GM12864 (cell line): Measurements from ENCODE around the gene ANKS3.

Experiments
- DNase-seq: peaks from one replicate; pipeline ENCODE4 v3.0.0-alpha.2; 2011; ENCODE audit warnings: low read depth
- H3K4me3 ChIP-seq: 2 replicates; pipeline ENCODE4 v1.5.1; 2011; ENCODE audit warnings: mild to moderate bottlenecking, low read depth, low read length, control low read depth
- TF ChIP-seq, protein P1 (sequence below): IDR thresholded peaks from 2 replicates; pipeline ENCODE4 v1.5.1; 2011; ENCODE audit warnings: low read depth, mild to moderate bottlenecking, moderate library complexity, low read length, control low read depth, inconsistent platforms; ENCODE audit errors: missing control alignments

The ANKS3 gene

DNA sequence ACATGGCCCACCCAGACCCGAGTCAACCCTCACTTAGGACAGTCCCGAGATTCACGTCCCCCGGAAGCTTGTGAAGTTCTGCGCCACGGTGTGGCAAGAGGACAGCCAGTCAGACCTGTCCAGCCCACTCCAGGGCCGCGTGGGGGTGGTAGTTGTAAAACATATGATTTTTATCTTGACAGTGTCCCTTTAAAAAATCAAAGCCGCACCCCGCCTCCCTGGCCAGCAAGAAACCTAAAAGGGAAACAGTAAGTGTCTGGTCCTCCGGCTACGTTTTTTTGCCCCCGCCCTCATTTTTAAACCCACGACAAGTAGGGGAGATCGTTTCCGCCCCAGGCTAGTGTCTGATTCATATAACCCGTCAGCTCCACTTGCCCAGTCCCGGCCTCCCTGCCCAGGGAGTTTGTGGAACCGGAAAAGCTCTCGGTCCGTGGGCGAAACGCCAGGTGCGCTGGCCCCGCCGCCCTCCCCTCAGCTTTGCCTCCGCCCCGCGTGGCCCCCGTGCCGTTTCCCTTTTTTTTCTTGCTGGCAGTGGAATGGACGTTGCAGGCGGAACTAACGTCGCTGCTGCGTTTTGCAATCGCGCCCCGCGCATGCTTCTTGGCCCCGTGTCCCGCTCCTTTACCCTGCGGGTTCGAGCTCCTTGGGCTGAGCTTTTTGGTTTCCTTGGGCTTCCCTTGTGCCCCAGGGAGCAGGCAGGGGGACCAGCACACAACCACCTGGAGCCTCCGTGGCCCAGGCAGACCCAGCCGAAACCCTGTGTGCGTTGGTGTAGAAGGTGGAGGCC, 54.0 kb downstream of the ANKS3 start:
- DNase-seq, result no peak
- no peak overlapping the region for H3K4me3 ChIP-seq
- TF ChIP-seq, protein P1, sequence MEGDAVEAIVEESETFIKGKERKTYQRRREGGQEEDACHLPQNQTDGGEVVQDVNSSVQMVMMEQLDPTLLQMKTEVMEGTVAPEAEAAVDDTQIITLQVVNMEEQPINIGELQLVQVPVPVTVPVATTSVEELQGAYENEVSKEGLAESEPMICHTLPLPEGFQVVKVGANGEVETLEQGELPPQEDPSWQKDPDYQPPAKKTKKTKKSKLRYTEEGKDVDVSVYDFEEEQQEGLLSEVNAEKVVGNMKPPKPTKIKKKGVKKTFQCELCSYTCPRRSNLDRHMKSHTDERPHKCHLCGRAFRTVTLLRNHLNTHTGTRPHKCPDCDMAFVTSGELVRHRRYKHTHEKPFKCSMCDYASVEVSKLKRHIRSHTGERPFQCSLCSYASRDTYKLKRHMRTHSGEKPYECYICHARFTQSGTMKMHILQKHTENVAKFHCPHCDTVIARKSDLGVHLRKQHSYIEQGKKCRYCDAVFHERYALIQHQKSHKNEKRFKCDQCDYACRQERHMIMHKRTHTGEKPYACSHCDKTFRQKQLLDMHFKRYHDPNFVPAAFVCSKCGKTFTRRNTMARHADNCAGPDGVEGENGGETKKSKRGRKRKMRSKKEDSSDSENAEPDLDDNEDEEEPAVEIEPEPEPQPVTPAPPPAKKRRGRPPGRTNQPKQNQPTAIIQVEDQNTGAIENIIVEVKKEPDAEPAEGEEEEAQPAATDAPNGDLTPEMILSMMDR, result no peak

- no peak overlapping the region for H3K4me3 ChIP-seq
- TF ChIP-seq, protein P1, result no peak
- DNase-seq, result no peak
Observed at GRCh38 chr16:4679156-4679849, 54.8 kb downstream of the ANKS3 start.

- TF ChIP-seq, protein P1, result no peak
- H3K4me3 ChIP-seq, result no peak overlapping the region
- DNase-seq, result no peak
Observed at GRCh38 chr16:4678596-4678995, 55.5 kb downstream of the ANKS3 start.

GRCh38 chr16:4677994-4678393, 56.1 kb downstream of the ANKS3 start:
- DNase-seq, result no peak
- TF ChIP-seq, protein P1, result no peak

DNA sequence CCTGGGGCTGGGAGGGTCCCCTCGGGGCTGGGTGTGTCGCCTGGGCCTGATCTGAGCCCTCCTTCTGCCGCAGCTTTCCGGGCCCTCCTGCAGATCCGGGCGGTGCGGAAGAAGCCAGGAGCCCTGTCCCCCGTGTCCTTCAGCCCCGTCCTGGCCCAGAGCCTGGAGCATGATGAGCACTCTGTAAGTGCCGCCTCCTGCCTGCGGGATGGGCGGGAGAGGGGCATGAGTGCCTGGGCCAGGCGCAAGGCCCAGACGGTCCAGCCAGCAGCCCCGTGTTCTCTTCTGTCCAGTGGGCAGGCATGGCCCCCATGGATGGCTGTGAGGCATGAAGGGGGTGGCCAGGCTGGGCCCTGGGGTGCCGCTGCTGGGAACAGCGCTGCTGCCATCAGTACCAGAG, 56.7 kb downstream of the ANKS3 start:
- H3K4me3 ChIP-seq, result no peak overlapping the region
- no peak for DNase-seq
- TF ChIP-seq, protein P1, result no peak

More at GRCh38 chr16:4677994-4678393, 56.1 kb downstream of the ANKS3 start:
- H3K4me3 ChIP-seq, result no peak overlapping the region

DNA sequence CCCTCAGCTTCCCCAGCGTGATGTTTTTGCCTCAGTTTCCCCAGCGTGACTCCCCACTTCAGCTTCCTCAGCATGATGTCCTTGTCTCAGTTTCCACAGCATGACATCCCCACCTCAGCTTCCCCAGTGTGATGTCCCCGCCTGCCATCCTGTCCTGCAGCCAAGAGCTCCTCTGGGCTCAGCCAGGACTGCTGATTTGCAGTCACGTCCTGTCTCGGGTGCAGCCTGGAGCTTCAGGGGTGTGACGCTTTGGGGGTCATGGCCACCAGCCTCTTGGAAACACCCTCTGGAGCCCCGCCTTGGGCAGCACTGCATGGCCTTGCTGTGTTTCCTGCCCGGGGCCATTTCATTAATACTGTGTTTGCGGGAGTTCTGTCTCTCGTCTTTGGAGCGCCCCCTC, 57.2 kb downstream of the ANKS3 start:
- TF ChIP-seq, protein P1, result no peak
- DNase-seq, result no peak

More for the DNA sequence above, 57.2 kb downstream of the ANKS3 start:
- no peak overlapping the region for H3K4me3 ChIP-seq
